GM21619 (cell line): ENCODE measurements around the gene SLC25A30.

Experiments used
- ATAC-seq: cut with Tn5 transposase; IDR thresholded peaks from one replicate; pipeline ENCODE4 v1.9.1; 2021; ENCODE audit not compliant: unreplicated experiment

The SLC25A30 gene

GRCh38 chr13:45417790-45418534, at the start of gene SLC25A30:
Gene SLC25A30, minus strand, starts transcription at chr13:45418373. Its CDS starts 6,948 bp downstream, at chr13:45411425.
- ATAC-seq, result peak; percentile 87

GRCh38 chr13:45466359-45466758, 48.2 kb upstream of the SLC25A30 start:
- no peak for ATAC-seq

GRCh38 chr13:45464687-45465453, 46.7 kb upstream of the SLC25A30 start, which contains the start of gene COG3:
Gene COG3, plus strand, starts transcription at chr13:45464939. Its CDS starts 98 bp downstream, at chr13:45465037.
- peak; percentile 94 for ATAC-seq

- no peak for ATAC-seq
These were observed 46.0 kb upstream of the SLC25A30 start for GRCh38 chr13:45464141-45464686.

- ATAC-seq, result no peak
These were observed 38.2 kb upstream of the SLC25A30 start for GRCh38 chr13:45456196-45456972.

- ATAC-seq, result no peak
These were observed 36.0 kb upstream of the SLC25A30 start for GRCh38 chr13:45454204-45454603.

- no peak for ATAC-seq
These were observed 33.1 kb upstream of the SLC25A30 start for GRCh38 chr13:45451282-45451681.

GRCh38 chr13:45448965-45449559, 30.9 kb upstream of the SLC25A30 start:
- no peak for ATAC-seq

GRCh38 chr13:45447050-45447661, 29.0 kb upstream of the SLC25A30 start:
- ATAC-seq, result no peak

- no peak for ATAC-seq
These were observed 28.0 kb upstream of the SLC25A30 start for GRCh38 chr13:45446181-45446580.

- no peak for ATAC-seq
These were observed 26.9 kb upstream of the SLC25A30 start for GRCh38 chr13:45445053-45445452.

GRCh38 chr13:45441633-45442032, 23.5 kb upstream of the SLC25A30 start:
- no peak for ATAC-seq

GRCh38 chr13:45439781-45440462, 21.7 kb upstream of the SLC25A30 start:
- ATAC-seq, result no peak

GRCh38 chr13:45439008-45439407, 20.8 kb upstream of the SLC25A30 start:
- ATAC-seq, result no peak

GRCh38 chr13:45437947-45438346, 19.8 kb upstream of the SLC25A30 start:
- ATAC-seq, result no peak

GRCh38 chr13:45436953-45437352, 18.8 kb upstream of the SLC25A30 start:
- no peak for ATAC-seq

- ATAC-seq, result no peak
These were observed 18.2 kb upstream of the SLC25A30 start for GRCh38 chr13:45436332-45436731.

- no peak for ATAC-seq
These were observed 16.6 kb upstream of the SLC25A30 start for GRCh38 chr13:45434556-45435371.

GRCh38 chr13:45433381-45433790, 15.2 kb upstream of the SLC25A30 start:
- ATAC-seq, result no peak
